HEK293T (cell line): ENCODE data around the gene TRIM39.
A peak's percentile ranks its signal among the peaks of the same experiment; 100 is the strongest.
"Not testable (repeated sequence)": the region's sequence is repeated elsewhere in the genome, so short reads cannot be mapped to it uniquely, and the experiment has no call there.

Source experiments
- CTCF ChIA-PET: fragments of 350-600 bp; formaldehyde crosslinking; extraction: SDS; loops from one replicate; lab custom pipeline; 2021; ENCODE audit warnings: antibody characterized with exemption, inconsistent platforms; lab: Yijun Ruan, JAX
- POLR2A ChIA-PET: fragments of 350-600 bp; formaldehyde crosslinking; extraction: SDS; loops from one replicate; lab custom pipeline; 2020; ENCODE audit warnings: antibody characterized with exemption, inconsistent platforms; lab: Yijun Ruan, JAX
- DNase-seq: peaks from one replicate; pipeline ENCODE4 v3.0.0; 2012; ENCODE audit warnings: mixed read lengths; ENCODE audit errors: extremely low spot score
- ARNT ChIP-seq: fragments of 450-650 bp; IDR thresholded peaks from 2 replicates; pipeline ENCODE4 v1.6.1; 2017; ENCODE audit warnings: mild to moderate bottlenecking
- BHLHE40 ChIP-seq: fragments of 450-650 bp; IDR thresholded peaks from 2 replicates; pipeline ENCODE4 v1.6.1; 2016; ENCODE audit warnings: mild to moderate bottlenecking, moderate library complexity, borderline replicate concordance
- CTBP1 ChIP-seq: fragments of 450-650 bp; IDR thresholded peaks from 2 replicates; pipeline ENCODE4 v1.6.1; 2016; ENCODE audit warnings: borderline replicate concordance
- ELF4 ChIP-seq: fragments of 450-650 bp; IDR thresholded peaks from 2 replicates; pipeline ENCODE4 v1.6.1; 2017; ENCODE audit warnings: antibody characterized with exemption
- FOXA1 ChIP-seq: fragments of 450-650 bp; IDR thresholded peaks from 2 replicates; pipeline ENCODE4 v1.6.1; 2016; ENCODE audit warnings: mild to moderate bottlenecking
- FOXK2 ChIP-seq: fragments of 450-650 bp; IDR thresholded peaks from 2 replicates; pipeline ENCODE4 v1.6.1; 2016; ENCODE audit warnings: mild to moderate bottlenecking
- FOXM1 ChIP-seq: fragments of 450-650 bp; IDR thresholded peaks from 2 replicates; pipeline ENCODE4 v1.6.1; 2017; ENCODE audit warnings: mild to moderate bottlenecking, borderline replicate concordance
- HDGF ChIP-seq: fragments of 450-650 bp; IDR thresholded peaks from 2 replicates; pipeline ENCODE4 v1.6.1; 2017; ENCODE audit warnings: antibody characterized with exemption, borderline replicate concordance
- L3MBTL2 ChIP-seq: fragments of 450-650 bp; conservative IDR thresholded peaks from 2 replicates; pipeline ENCODE4 v1.6.1; 2016; ENCODE audit warnings: mild to moderate bottlenecking
- LEF1 ChIP-seq: fragments of 450-650 bp; IDR thresholded peaks from 2 replicates; pipeline ENCODE4 v1.6.1; 2017; ENCODE audit warnings: mild to moderate bottlenecking, borderline replicate concordance
- NFRKB ChIP-seq: fragments of 450-650 bp; IDR thresholded peaks from 2 replicates; pipeline ENCODE4 v1.6.1; 2016; ENCODE audit warnings: mild to moderate bottlenecking, moderate library complexity
- PKNOX1 ChIP-seq: fragments of 450-650 bp; IDR thresholded peaks from 2 replicates; pipeline ENCODE4 v1.6.1; 2016
- SP1 ChIP-seq: fragments of 450-650 bp; IDR thresholded peaks from 2 replicates; pipeline ENCODE4 v1.6.1; 2017
- SUZ12 ChIP-seq: fragments of 450-650 bp; IDR thresholded peaks from 2 replicates; pipeline ENCODE4 v1.6.1; 2016; ENCODE audit warnings: mild to moderate bottlenecking
- TARDBP ChIP-seq: fragments of 450-650 bp; IDR thresholded peaks from 2 replicates; pipeline ENCODE4 v1.6.1; 2016
- ZNF384 ChIP-seq: fragments of 450-650 bp; IDR thresholded peaks from 2 replicates; pipeline ENCODE4 v1.6.1; 2016

TRIM39 gene

DNA sequence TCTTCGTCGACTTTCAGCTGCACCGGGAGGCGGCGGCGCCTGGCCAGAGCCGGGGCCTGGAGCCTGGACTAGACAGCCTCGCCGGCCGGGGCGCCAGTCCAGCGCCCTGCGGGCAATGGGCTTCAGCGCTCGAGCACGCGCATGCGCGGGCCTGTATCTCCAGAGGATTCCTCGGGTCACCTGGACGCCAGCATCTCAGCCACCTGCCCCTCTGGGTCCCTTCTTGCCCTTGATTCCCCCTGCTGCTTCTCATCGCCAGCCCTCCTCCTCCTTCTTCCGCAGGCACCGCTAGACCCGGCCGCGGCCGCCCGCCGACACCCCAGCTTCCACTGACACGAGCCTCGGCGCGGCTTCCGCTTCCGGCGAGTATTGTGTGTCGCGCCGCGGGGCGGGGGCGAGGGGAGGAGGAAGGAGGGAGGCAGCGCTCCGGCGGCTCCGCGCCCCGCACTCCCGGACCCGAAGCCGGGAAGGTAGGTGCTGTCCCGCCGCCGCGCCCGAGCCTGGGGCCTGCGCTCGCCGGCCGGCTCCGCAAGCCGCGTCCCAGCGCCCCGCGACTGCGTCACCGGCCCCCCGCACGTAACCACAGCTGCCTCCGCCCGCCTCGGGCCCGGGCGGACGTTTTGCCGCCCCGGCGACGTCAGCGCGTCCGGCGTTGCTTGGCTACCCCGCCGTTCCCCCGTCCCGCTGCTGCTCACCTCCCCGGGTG is at the start of gene TRIM39:
Gene TRIM39 (plus strand): TSS at position 402 of the 706 bp plus-strand sequence. CDS start 2,391 bp downstream, outside the sequence.
- peak; percentile 83 for DNase-seq
- CTCF ChIA-PET, result no interaction called here
- TF ChIP-seq TARDBP (no peak), ARNT (0 out of 2 replicates have a peak, but pooled peaks have one; percentile 29), ELF4 (peak; percentile 42; the same call in 1 of the 2 replicates), BHLHE40 (no peak), FOXA1 (no peak), L3MBTL2 (no peak), SP1 (no peak), PKNOX1 (no peak), HDGF (no peak), ZNF384 (no peak), FOXM1 (no peak), FOXK2 (no peak), SUZ12 (no peak), CTBP1 (no peak), NFRKB (no peak), LEF1 (peak; percentile 65; the same call in 1 of the 2 replicates)
- POLR2A ChIA-PET, result interaction anchor here (0.8 to 2.6 kb wide), 15 partner anchors 10 to 233 kb away, joined by 3 to 20 read pairs (median 4); partner anchors contain the start of genes RPP21 and TRIM26

- TF ChIP-seq L3MBTL2, result 0 out of 2 replicates have a peak, but pooled peaks have one; percentile 29
- DNase-seq, POLR2A ChIA-PET, CTCF ChIA-PET: not testable (repeated sequence)
These were observed 45.7 kb upstream of the TRIM39 start for GRCh38 chr6:30280988-30281387.

- DNase-seq, result no peak
- no peak for TF ChIP-seq HDGF
- no peak for TF ChIP-seq PKNOX1
- 0 out of 2 replicates have a peak, but pooled peaks have one; percentile 15 for TF ChIP-seq L3MBTL2
- no peak for TF ChIP-seq FOXM1
- no peak for TF ChIP-seq ZNF384
- no peak for TF ChIP-seq SUZ12
- ChIA-PET CTCF (no interaction called here), POLR2A (no interaction called here)
These were observed 44.2 kb upstream of the TRIM39 start for GRCh38 chr6:30282522-30282921.

DNA sequence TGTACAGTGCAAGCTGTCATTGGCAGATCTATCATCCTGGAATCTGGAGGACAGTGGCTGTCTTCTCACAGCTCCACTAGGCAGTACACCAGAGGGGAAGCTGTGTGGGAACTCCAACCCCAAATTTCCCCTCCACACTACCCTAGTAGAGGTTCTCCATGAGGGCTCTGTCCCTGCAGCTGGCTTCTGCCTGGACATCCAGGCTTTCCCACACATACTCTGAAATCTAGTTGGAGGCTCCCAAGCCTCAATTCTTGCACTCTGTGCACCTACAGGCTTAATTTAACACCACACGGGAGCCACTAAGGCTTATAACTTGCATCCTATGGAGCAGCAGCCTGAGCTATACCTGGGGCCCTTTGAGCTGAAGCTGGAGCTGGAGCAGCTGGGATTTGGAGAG is 43.0 kb upstream of the TRIM39 start:
- CTCF ChIA-PET, result no interaction called here
- POLR2A ChIA-PET, result no interaction called here
- DNase-seq, result no peak
- TF ChIP-seq TARDBP (no peak), SUZ12 (no peak)

DNA sequence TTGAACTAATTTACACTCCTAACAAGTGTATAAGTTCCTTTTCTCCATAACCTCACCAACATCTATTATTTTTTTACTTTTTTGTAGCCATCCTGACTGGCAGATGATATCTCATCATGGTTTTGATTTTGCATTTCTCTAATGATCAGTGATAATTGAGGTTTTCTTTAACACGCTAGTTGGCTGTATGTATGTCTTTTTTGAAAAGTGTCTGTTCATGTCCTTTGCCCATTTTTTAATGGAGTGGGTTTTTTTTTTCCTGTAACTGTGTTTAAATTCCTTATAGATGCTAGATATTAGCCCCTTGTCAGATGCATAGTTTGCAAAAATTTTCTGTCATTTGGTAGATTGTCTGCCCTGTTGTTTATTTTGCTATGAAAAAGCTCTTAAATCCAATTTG is 39.6 kb upstream of the TRIM39 start:
- TF ChIP-seq BHLHE40 (no peak), FOXK2 (no peak), FOXA1 (no peak), SP1 (no peak), ARNT (no peak), SUZ12 (no peak)

GRCh38 chr6:30295837-30296236 is 30.9 kb upstream of the TRIM39 start:
- ChIA-PET CTCF (interaction anchor here (0.6 kb wide), 1 partner anchor 13 kb away, joined by 4 read pairs; no protein-coding TSS in a partner anchor), POLR2A (no interaction called here)
- no peak for TF ChIP-seq ZNF384
- TF ChIP-seq NFRKB, result no peak
- no peak for TF ChIP-seq ELF4
- TF ChIP-seq FOXM1, result no peak
- TF ChIP-seq BHLHE40, result no peak
- no peak for TF ChIP-seq SUZ12
- TF ChIP-seq TARDBP, result no peak
- DNase-seq, result no peak

More for the DNA sequence above, 39.6 kb upstream of the TRIM39 start:
- CTCF ChIA-PET, result no interaction called here
- POLR2A ChIA-PET, result no interaction called here
- DNase-seq, result no peak

- no peak for DNase-seq
- CTCF ChIA-PET, result no interaction called here
- POLR2A ChIA-PET, result no interaction called here
- TF ChIP-seq TARDBP (no peak), FOXK2 (no peak), HDGF (no peak), BHLHE40 (no peak), SUZ12 (no peak), ELF4 (no peak), FOXA1 (no peak), NFRKB (no peak), FOXM1 (no peak), CTBP1 (no peak), ZNF384 (no peak), PKNOX1 (no peak), LEF1 (no peak), SP1 (no peak), L3MBTL2 (no peak), ARNT (no peak)
These were observed 22.7 kb upstream of the TRIM39 start for GRCh38 chr6:30304002-30304401.
